ENCODE data around the gene PDZRN3. TPM values are rescaled to one million over a fixed set of nuclear protein-coding genes. Genes with fewer than 3 reads are reported as not detected.

Gene PDZRN3
- total RNA-seq, 1 donor from 2014 or later = 58.6 TPM

DNA sequence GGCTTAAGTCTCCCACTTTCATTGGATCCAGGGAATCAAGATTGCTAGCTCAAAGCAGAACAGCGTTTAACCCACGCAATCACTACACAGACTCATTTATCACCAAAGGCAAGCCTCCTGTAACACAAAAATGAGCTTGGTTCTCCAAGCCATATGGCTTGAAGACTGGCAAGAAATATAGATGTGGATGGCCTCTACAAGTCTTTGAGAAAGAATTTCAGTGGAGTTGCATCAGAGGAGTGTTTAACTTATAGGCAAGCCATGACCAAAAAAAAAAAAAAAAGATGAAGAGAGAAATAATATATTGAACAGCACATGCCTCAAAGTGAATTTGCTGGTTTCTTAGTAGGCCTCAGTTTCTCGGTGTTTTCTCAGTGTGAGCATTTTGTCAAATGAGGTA is 27.3 kb downstream of the PDZRN3 start:
- Mint-ChIP-seq H3K36me3 (peaks cover 40% of the 10 kb centered on the region), H3K9me3 (no peaks in the 10 kb centered on the region), H3K4me3 (no peak overlapping the region), H3K27me3 (no peaks in the 10 kb centered on the region), H3K4me1 (ENCODE audit: unreplicated experiment) (peaks cover 10% of the 10 kb centered on the region), H3K27ac (no peak overlapping the region)
- TF ChIP-seq, protein P1, sequence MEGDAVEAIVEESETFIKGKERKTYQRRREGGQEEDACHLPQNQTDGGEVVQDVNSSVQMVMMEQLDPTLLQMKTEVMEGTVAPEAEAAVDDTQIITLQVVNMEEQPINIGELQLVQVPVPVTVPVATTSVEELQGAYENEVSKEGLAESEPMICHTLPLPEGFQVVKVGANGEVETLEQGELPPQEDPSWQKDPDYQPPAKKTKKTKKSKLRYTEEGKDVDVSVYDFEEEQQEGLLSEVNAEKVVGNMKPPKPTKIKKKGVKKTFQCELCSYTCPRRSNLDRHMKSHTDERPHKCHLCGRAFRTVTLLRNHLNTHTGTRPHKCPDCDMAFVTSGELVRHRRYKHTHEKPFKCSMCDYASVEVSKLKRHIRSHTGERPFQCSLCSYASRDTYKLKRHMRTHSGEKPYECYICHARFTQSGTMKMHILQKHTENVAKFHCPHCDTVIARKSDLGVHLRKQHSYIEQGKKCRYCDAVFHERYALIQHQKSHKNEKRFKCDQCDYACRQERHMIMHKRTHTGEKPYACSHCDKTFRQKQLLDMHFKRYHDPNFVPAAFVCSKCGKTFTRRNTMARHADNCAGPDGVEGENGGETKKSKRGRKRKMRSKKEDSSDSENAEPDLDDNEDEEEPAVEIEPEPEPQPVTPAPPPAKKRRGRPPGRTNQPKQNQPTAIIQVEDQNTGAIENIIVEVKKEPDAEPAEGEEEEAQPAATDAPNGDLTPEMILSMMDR (conservative IDR thresholded peaks at IDR 0.05) = no peak
- DNase-seq (ENCODE audit: extremely low spot score, unreplicated experiment) = no peak

DNA sequence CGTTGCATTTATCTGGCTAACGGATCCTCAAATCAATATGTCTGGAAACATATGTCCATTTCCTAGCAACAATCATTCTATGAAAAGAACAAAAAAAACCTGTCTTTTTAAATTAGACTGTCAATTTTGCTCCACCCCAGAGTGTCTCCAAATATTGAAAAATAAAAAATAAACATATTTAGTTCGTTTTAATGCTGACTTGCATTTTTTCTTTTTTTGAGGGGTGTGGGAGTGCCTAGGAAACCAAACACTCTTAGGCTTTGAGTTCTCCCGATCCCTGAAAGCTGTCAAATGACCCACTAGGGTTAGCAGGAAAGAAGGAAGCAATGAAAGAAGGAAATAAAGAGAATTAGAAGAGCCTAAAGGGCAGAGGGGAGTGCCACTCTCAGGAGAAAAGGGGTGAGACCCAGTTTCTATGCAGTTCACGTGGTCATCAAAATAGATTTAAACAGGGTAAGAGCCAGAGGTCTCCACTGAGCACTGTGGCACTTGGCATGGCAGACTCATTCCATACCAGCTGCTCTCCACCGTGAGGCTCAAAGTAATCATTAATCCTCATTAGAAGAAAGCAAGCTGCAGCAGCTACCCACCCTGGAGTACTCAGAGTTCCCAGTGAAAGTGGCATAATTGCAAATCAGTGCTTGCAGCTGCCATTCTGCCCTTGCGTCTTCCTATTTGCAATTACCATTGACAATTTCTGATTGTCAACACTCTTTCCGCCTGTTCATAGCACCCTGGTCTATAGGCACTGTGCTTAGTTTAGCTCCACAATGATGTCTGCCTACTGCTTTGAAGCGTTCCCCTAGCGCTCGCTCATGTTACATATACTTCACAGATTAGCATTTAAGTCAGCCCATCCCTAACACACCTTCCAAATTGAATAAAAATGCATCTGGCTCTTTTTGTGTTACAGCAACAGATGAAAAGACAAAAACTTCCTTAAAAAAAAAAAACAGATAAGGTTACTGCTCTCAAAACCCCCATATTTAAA is 32.3 kb downstream of the PDZRN3 start:
- Mint-ChIP-seq H3K9me3 (no peaks in the 10 kb centered on the region), H3K4me1 (ENCODE audit: unreplicated experiment) (peaks cover 8% of the 10 kb centered on the region)
- TF ChIP-seq, protein P1 (conservative IDR thresholded peaks at IDR 0.05) = no peak

GRCh38 chr3:73591286-73591800 is 33.4 kb downstream of the PDZRN3 start:
- no peaks in the 10 kb centered on the region for H3K9me3 Mint-ChIP-seq
- peaks cover 14% of the 10 kb centered on the region for H3K4me1 Mint-ChIP-seq (ENCODE audit: unreplicated experiment)
- no peak overlapping the region for H3K27ac Mint-ChIP-seq
- peaks cover 38% of the 10 kb centered on the region for H3K36me3 Mint-ChIP-seq
- H3K27me3 Mint-ChIP-seq = no peaks in the 10 kb centered on the region
- no peak overlapping the region for H3K4me3 Mint-ChIP-seq
- TF ChIP-seq, protein P1 (conservative IDR thresholded peaks at IDR 0.05) = no peak
- DNase-seq (ENCODE audit: extremely low spot score, unreplicated experiment) = no peak

More for the DNA sequence above, 32.3 kb downstream of the PDZRN3 start:
- H3K4me3 Mint-ChIP-seq = no peak overlapping the region
- DNase-seq (ENCODE audit: extremely low spot score, unreplicated experiment) = no peak
- H3K27me3 Mint-ChIP-seq = no peaks in the 10 kb centered on the region
- H3K36me3 Mint-ChIP-seq = peaks cover 48% of the 10 kb centered on the region
- no peak overlapping the region for H3K27ac Mint-ChIP-seq

DNA sequence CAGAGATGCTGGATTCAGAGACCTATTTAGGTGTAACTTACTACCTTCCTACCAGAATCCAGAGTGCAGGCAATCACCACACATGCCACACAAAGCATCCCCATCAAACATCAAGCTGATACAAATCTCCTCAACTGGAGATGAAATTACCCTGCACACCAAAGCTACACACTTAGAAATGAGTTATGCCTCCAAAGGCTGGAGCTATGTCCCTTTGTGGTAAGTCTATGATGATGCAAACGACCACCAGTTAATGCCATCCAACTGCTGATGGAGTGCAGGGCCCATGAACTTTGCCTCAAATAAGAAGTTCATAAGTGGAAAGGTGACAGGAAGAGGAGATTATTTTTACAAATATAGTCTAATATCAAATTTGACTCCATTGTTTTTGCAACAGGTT is 38.1 kb downstream of the PDZRN3 start:
- DNase-seq (ENCODE audit: extremely low spot score, unreplicated experiment) = no peak
- H3K9me3 Mint-ChIP-seq = no peaks in the 10 kb centered on the region
- H3K4me1 Mint-ChIP-seq (ENCODE audit: unreplicated experiment) = peaks cover 30% of the 10 kb centered on the region
- H3K36me3 Mint-ChIP-seq = peaks cover 21% of the 10 kb centered on the region
- no peaks in the 10 kb centered on the region for H3K27me3 Mint-ChIP-seq
- H3K27ac Mint-ChIP-seq = no peak overlapping the region
- no peak overlapping the region for H3K4me3 Mint-ChIP-seq
- TF ChIP-seq, protein P1 (conservative IDR thresholded peaks at IDR 0.05) = no peak

GRCh38 chr3:73586190-73586589 is 38.6 kb downstream of the PDZRN3 start:
- TF ChIP-seq, protein P1 (conservative IDR thresholded peaks at IDR 0.05) = no peak
- no peak overlapping the region for H3K27ac Mint-ChIP-seq
- no peaks in the 10 kb centered on the region for H3K27me3 Mint-ChIP-seq
- H3K36me3 Mint-ChIP-seq = peaks cover 18% of the 10 kb centered on the region
- H3K4me3 Mint-ChIP-seq = no peak overlapping the region
- DNase-seq (ENCODE audit: extremely low spot score, unreplicated experiment) = no peak
- no peaks in the 10 kb centered on the region for H3K9me3 Mint-ChIP-seq
- peaks cover 27% of the 10 kb centered on the region for H3K4me1 Mint-ChIP-seq (ENCODE audit: unreplicated experiment)
